Measurements from ENCODE around the gene MILR1.
"Not testable (repeated sequence)": the region's sequence is repeated elsewhere in the genome, so short reads cannot be mapped to it uniquely, and the experiment has no call there.

The MILR1 gene

DNA sequence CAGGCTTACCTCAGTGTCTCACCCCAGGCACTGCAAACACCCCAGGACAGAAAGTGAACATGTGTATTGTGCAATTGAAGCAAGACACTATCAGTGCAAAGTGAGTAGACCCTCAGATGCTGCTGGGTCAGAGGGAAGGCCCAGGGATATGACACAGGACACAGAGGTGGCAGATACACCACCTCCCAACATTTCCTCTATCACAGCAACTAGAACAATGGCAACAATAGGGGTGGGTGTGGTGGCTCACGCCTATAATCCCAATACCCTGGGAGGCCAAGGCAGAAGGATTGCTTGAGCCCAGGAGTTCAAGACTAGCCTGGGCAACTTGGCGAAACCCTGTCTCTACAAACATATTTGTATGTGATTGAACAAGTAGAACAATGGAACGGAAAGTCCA is 22.5 kb downstream of the MILR1 start:
- DNase-seq (ENCODE audit: low spot score): no peak

- no peak for DNase-seq (ENCODE audit: low spot score)
Measured at GRCh38 chr17:64472564-64472963, 23.6 kb downstream of the MILR1 start.

GRCh38 chr17:64477849-64478248 is 28.9 kb downstream of the MILR1 start:
- DNase-seq (ENCODE audit: low spot score): no peak

DNA sequence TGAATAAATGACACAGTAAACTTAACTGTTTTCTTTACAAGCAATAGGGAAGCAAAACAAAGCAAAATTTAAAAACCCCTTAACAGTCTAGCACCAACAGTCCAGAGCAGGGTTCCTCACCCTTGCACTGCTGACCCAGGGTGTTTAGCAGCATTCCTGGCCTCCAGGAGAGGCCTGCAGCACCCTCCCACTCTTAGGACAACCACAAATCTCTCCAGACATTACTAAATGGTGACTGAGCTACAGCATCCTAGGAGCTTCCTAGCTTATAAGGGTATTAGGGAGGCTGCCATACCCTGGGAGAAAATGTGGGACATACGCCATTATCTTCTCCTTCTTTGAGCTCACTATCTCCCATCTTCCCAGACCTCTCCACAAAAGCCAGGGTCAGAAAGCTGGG is 32.0 kb downstream of the MILR1 start:
- DNase-seq (ENCODE audit: low spot score): no peak

- no peak for DNase-seq (ENCODE audit: low spot score)
Measured at GRCh38 chr17:64484380-64484779, 35.5 kb downstream of the MILR1 start.

DNA sequence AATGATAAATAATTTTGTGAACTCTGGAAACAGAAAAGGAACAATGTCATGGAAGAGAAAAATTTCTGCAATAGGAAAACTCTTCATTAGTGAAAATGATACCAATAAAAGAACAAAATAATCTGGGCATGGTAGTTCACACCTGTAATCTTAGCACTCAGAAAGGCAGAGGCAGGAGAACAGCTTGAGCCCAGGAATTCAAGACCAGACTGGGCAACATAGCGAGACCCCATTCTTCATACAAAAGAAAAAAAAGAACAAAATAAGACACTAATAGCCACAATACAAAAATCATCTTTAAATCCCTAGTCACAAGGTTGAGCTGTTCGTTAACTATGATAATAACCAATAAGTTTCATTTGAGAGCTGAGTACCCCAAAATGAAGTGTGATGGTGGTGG is 39.4 kb downstream of the MILR1 start:
- DNase-seq (ENCODE audit: low spot score): no peak

DNA sequence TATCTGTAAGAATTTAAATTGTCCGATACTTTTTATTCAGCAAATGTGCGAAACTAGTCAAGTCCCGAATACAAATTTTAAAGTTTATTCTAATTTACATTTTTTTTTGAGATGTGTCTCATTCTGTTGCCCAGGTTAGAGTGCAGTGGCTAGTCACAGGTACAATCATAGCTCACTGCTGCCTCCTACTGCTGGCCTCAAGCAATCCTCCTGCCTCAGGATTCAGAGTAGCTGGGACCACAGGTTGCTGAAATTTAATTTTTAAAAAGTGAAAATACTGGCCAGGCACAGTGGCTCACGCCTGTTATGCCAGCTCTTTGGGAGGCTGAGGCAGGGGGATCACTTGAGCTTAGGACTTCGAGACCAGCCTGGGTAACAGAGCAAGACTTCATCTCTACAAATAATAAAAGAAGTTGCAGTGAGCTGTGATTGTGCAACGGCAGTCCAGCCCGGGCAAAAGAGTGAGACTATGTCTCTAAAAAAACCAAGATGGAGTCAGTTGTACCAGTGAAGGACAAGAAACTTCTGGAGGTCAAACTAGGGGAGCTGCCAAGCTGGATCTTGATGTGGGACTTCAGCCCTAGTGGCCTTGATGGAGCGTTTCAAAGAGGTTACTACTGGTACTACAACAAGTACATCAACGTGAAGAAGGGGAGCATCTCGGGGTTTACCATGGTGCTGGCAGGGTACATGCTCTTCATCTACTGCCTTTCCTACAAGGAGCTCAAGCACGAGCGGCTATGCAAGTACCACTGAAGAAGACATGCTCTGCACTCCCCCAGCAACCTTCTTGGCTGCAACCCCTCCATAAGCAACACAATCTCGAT is 42.3 kb downstream of the MILR1 start:
- no peak for DNase-seq (ENCODE audit: low spot score)

GRCh38 chr17:64491994-64492393 is 43.1 kb downstream of the MILR1 start:
- DNase-seq (ENCODE audit: low spot score): no peak

DNA sequence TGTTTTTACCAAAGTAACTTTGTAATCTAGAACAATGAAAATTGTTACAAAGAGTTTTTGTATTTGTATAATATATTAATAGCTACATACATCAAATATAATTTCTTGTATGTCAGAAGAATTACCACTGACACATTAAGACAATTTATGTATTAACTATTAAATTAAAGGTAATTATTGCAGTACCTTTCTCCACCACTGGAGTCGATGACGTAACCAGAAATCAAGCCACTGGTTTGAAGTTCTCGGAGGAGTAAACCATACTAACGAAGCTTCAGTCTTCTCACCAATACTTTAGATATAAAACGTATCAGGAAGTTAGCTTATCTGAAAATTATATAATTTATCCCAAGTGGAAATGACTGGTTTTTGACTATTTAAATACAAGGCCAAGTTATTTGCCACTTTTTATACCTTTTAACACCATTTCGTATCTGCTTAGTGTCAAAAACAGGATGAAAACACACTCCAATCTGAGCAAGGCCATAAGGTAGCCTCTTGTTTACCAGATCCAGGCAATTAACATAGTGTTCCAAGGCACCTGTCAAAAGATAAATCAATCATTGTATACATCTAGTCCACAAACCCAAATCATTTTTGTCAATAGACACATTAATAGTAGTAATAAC is 43.7 kb downstream of the MILR1 start:
- DNase-seq (ENCODE audit: low spot score): no peak

- no peak for DNase-seq (ENCODE audit: low spot score)
Measured at GRCh38 chr17:64494121-64494520, 45.2 kb downstream of the MILR1 start.

DNA sequence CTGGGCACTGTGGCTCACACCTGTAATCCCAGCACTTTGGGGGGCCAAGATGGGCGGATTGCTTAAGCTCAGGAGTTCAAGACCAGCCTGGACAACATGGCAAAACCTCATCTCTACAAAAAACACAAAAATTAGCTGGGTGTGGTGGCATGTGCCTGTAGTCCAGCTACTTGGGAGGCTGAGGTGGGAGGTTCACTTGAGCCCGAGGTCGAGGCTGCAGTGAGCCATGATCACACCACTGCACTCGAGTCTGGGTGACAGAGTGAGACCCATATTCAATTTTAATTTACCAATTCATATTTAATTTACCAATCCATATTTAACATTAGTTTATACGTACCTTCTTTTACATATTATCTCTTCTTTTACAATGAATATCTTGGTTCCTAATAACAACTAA is 46.4 kb downstream of the MILR1 start:
- not testable (repeated sequence) for DNase-seq (ENCODE audit: low spot score)

GRCh38 chr17:64496348-64496785 is 47.5 kb downstream of the MILR1 start:
- DNase-seq (ENCODE audit: low spot score): no peak

GRCh38 chr17:64496786-64497564 is 48.1 kb downstream of the MILR1 start, which contains the start of gene POLG2:
Gene POLG2 (minus strand): TSS chr17:64497054. CDS start chr17:64496968, 86 bp downstream.
- peak; percentile 94 for DNase-seq (ENCODE audit: low spot score)

GRCh38 chr17:64497565-64498035 is 48.7 kb downstream of the MILR1 start:
- DNase-seq (ENCODE audit: low spot score): no peak

GRCh38 chr17:64498308-64499203 is 49.6 kb downstream of the MILR1 start:
- no peak for DNase-seq (ENCODE audit: low spot score)

- no peak for DNase-seq (ENCODE audit: low spot score)
Measured at GRCh38 chr17:64499805-64500486, 51.0 kb downstream of the MILR1 start.

- no peak for DNase-seq (ENCODE audit: low spot score)
Measured at GRCh38 chr17:64500487-64500859, 51.6 kb downstream of the MILR1 start.

GRCh38 chr17:64500862-64501765 is 52.2 kb downstream of the MILR1 start:
- no peak for DNase-seq (ENCODE audit: low spot score)

DNA sequence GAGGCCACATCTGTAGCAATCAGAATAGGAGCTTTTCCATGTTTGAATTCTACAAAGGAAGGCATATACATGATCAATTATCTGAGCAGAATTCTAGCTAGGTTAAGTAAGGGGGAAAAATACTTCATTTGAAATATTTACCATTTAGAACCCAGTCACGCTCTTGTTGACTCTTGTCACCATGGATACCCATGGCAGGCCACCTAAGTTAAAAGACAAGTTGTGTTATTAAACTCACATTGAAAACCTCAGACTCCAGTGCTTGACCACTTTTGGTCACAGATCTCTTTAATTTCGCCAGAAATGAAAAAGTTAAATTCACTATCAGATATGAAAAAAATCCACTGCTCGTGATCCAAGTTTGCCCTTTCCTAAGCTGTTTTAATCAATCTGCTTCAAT is 53.1 kb downstream of the MILR1 start:
- no peak for DNase-seq (ENCODE audit: low spot score)
